GM23338 (cell line): ENCODE measurements around the gene ERVMER34-1.

Experiments
- CREB1 ChIP-seq: fragments of 250-450 bp; sonication (Bioruptor Pico); IDR thresholded peaks from 2 replicates; pipeline ENCODE4 v1.5.0; 2020; ENCODE audit warnings: low read depth, mild to moderate bottlenecking, moderate library complexity
- CTCF ChIP-seq, 2 experiments: fragments of 200-600 bp in 1 of 2; sonication (generic) in 1 of 2; conservative IDR thresholded peaks; 2 replicates each; pipeline versions ENCODE4 v1.5.1 to v1.6.1; 2016 to 2017; ENCODE audit warnings: antibody characterized with exemption in 2 of 2, low read depth in 2 of 2, mild to moderate bottlenecking in 2 of 2, moderate library complexity in 1 of 2
- ETS1 ChIP-seq: IDR thresholded peaks from 2 replicates; pipeline ENCODE4 v1.6.1; 2016; ENCODE audit warnings: antibody characterized with exemption
- EZH2 ChIP-seq: fragments of 200-600 bp; sonication (generic); IDR thresholded peaks from one replicate; pipeline ENCODE4 v1.8.0; 2017; ENCODE audit warnings: antibody characterized with exemption, mild to moderate bottlenecking, low read depth; ENCODE audit not compliant: unreplicated experiment
- EZH2phosphoT487 ChIP-seq: fragments of 200-600 bp; sonication (generic); IDR thresholded peaks from one replicate; pipeline ENCODE4 v1.8.1; 2018; ENCODE audit warnings: antibody characterized with exemption; ENCODE audit not compliant: unreplicated experiment
- JUNB ChIP-seq: IDR thresholded peaks from one replicate; pipeline ENCODE4 v1.6.1; 2016; ENCODE audit warnings: antibody characterized with exemption; ENCODE audit not compliant: unreplicated experiment
- NANOG ChIP-seq: IDR thresholded peaks from 2 replicates; pipeline ENCODE4 v1.6.1; 2016; ENCODE audit warnings: antibody characterized with exemption, borderline replicate concordance
- POLR2AphosphoS5 ChIP-seq: IDR thresholded peaks from 2 replicates; pipeline ENCODE4 v1.6.1; 2016; ENCODE audit warnings: antibody characterized with exemption, low read depth
- REST ChIP-seq: IDR thresholded peaks from one replicate; pipeline ENCODE4 v1.6.1; 2018; ENCODE audit warnings: antibody characterized with exemption; ENCODE audit not compliant: unreplicated experiment
- ZNF114 ChIP-seq: fragments of 250-450 bp; sonication (Bioruptor Pico); IDR thresholded peaks from 2 replicates; pipeline ENCODE4 v1.5.0; 2020; ENCODE audit warnings: mild to moderate bottlenecking, moderate library complexity

GRCh38 chr4:52788806-52789205, 37.6 kb upstream of the ERVMER34-1 start:
- TF ChIP-seq JUNB = no peak
- no peak for TF ChIP-seq EZH2
- no peak for TF ChIP-seq CTCF (conservative IDR thresholded peaks at IDR 0.05; ENCODE audit: low read depth in 2 of 2)
- no peak for TF ChIP-seq POLR2AphosphoS5
- no peak for TF ChIP-seq REST
- TF ChIP-seq EZH2phosphoT487 = no peak
- TF ChIP-seq NANOG = no peak
- TF ChIP-seq CREB1 (CRISPR knock-in tag) = no peak
- TF ChIP-seq ZNF114 (CRISPR knock-in tag) = no peak
- TF ChIP-seq ETS1 = no peak
